Left renal pelvis (tissue), 4 donors: ENCODE measurements around the gene GTF2IRD1. TPM values are rescaled to one million over a fixed set of nuclear protein-coding genes. Genes with fewer than 3 reads are reported as not detected.
"Not testable (repeated sequence)": the region's sequence is repeated elsewhere in the genome, so short reads cannot be mapped to it uniquely, and the experiment has no call there.

Experiments used
- DNase-seq, 4 donors: peaks; one replicate each; pipeline ENCODE4 v3.0.0-alpha.2; 2013; ENCODE audit warnings: low read depth in 4 of 4, low spot score in 3 of 4
- polyA plus RNA-seq, 4 donors: library from polyadenylated mRNA; unstranded; fragments of 120-200 nt; gene quantifications; one replicate each; pipeline ENCODE4 v1.2.1, GENCODE V29; 2013; ENCODE audit not compliant: insufficient read length in 4 of 4

Gene GTF2IRD1
- polyA plus RNA-seq, 4 donors, result 35.2 to 60.0 (median 50.9) TPM

DNA sequence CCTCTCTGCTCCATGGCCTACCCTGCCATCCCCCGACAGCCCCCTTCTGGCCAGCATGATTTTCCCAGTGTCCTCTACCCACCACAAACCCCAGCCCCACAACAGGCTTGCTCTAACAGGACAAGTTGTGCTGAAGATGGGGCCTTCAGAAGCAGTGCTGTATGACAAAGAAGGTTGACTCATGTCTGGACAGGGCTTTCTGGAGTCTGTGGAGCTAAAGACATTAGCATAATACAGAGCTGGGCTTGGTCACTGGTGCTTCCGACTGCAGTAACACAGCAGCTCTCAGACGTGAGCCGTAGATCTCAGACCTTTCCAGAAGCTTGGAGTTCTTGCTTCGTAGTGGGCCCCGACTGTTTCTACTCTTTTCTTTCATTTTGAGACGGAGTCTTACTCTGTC, 100.5 kb downstream of the GTF2IRD1 start:
- no peak for DNase-seq

DNA sequence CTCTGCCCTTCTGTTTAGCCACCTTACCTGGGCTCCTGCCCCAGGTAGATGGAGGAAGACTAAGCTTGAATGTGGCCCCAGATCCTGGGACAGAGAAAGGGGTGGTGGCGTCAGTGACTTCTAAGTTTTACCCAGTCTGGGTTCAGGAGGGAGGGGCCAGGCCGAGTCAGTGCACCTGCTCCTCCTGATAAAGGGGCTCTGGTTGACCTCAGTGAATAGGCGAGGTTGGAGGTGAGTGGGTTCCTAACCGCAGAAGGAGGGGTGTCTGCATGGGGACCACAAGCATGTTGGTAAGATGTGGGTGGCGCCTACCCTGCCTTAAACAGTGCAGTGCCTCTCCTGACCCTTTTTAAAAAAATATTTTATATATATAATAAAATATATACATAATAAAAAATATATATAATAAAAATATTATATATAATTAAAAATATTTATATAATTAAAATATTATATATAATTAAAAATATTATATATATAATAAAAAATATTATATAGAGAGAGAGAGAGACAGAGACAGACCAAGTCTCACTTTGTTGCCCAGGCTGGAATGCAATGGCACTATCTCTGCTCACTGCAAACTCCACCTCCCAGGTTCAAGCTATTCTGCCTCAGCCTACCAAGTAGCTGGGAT, 106.5 kb downstream of the GTF2IRD1 start:
- DNase-seq, result no peak

DNA sequence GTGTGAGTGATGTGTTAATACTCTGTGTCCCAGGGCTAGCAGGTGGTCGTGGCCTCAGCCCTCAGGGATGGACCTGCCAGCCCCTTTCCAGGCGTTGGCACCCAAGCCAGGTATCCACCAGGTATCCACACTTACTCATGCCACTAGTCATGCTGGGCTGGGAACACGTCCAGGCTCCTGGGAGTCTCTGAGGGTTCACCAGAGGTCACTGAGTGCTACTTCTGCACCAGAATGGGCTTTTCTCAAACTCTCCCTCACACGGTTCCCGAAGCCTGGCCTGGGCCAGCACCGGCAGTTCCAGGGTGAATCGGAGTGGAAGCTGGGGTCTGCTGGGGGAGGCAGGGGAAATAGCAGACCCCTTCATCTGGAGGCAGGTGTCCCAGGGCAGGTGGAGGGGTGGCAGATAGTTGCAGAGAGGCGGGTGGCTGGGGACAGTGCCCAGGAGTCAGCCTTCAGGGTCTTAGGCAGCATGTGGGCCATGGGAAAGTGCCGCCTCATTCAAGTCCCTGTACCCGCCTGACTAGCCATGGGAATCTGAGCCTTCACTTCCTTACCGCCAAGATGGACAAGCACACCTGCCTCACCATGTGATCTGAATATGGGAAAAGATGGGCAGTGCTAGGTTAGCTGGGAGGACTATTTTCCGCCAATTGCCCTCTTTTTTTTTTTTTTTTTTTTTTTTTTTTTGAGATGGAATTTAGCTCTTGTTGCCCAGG, 108.3 kb downstream of the GTF2IRD1 start:
- DNase-seq, result no peak

DNA sequence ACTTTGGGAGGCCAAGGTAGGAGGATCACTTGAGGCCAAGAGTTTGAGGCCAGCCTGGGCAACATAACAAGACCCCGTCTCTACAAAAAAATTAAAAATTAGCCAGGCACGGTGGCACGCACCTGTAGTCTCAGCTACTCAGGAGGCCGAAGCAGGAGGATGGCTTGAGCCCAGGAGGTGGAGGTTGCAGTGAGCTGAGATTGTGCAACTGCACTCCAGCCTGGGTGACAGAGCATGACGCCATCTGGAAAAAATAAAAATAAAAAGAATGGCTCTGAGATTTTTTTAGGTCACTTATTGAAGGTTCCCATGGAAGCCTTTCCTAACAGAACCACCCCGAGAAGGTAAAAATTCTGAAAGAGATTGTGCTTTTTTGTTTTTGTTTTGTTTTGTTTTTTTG, 109.9 kb downstream of the GTF2IRD1 start:
- not testable (repeated sequence) for DNase-seq

DNA sequence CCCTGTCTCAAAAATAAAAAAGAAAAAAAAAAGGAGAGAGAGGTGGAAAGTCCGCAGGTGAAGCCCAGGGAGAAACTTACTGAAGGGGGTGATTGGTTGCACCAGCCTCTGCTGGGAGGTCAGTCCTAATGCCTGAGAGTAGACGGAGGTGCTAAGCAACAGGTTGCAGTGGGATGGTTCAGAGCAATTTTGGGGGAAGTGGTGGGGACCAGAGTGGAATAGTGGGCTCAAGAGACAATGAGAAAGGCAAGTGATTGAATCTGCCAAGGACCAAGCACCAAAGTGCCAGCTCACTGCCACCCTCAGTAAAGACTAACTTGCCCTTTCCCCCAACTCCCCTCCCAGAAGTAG, 113.6 kb downstream of the GTF2IRD1 start:
- DNase-seq, result no peak

DNA sequence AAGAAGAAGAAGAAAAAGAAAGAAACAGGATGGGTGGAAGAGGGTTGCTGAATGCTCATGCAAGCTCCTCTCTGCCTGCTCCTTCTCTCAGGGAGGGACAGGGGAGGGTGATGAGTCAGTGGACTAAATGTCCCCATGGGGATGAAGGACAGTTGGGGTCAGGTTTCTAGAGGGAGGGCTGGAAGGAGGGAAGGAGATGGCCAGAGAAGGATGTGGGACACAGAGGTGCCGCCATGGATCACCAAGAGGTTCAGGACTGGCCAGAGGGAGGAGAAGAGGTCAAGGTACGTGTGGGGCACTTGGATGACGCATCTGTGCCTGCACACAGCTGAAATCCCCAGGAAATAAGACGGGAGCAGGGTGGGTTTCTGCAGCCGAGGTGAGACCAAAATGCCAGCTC, 115.0 kb downstream of the GTF2IRD1 start:
- no peak for DNase-seq

DNA sequence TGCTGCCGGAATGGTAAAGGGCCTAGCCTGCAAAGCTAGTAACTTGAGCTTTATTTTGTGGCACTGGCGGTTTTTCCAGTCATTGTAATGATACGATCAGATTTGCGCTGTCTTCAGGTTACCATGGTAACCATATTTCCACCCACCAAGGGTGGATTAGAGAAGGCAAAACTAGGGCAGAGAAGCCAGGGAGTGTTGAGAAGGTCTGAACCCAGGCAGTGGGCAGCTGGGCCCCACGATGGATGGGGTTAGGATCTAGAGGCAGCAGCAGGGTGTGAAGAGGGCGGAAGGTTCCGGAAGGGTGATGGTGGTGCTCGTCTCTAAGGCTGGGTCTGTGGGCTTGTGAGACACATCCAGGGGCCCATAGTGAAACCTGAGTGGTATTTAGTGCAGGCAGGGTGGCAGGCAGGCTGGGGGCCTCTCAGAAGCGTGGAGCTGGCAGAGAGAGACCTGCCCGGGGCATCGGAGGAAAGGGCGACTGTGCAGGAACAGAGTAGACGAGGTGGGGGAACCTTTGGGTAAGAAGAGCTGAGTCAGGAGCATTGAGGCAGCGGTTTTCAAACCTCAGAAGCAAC, 115.9 kb downstream of the GTF2IRD1 start:
- no peak for DNase-seq

DNA sequence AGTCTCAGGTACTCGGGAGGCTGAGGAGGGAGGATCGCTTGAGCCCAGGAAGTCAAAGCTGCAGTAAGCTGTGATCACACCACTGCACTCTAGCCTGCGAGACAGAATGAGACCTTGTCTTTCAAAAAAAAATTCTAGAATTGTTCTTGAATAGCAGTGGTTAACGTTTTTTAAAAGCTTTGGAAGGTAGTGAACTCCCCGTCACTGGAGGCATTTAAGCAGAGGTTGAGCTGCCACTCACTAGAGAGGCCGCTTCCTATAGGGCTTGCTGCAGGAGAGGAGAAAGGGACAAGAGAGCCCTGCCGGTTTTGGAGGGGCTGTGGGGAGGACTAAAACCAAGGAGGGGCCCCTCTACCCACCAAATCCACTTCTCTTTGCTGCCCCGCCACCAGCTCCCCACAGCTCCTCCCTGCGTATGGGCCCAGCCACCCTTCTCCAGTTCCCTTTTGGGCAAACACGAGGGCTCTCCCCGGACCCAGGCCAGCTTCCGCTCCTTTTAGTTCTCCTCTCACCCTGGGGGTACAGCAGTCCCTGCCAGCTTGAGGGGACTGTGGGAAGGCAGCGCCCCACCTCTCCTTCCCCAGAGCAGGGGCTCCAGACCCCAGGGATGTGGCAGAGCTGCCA, 116.9 kb downstream of the GTF2IRD1 start:
- DNase-seq, result no peak

DNA sequence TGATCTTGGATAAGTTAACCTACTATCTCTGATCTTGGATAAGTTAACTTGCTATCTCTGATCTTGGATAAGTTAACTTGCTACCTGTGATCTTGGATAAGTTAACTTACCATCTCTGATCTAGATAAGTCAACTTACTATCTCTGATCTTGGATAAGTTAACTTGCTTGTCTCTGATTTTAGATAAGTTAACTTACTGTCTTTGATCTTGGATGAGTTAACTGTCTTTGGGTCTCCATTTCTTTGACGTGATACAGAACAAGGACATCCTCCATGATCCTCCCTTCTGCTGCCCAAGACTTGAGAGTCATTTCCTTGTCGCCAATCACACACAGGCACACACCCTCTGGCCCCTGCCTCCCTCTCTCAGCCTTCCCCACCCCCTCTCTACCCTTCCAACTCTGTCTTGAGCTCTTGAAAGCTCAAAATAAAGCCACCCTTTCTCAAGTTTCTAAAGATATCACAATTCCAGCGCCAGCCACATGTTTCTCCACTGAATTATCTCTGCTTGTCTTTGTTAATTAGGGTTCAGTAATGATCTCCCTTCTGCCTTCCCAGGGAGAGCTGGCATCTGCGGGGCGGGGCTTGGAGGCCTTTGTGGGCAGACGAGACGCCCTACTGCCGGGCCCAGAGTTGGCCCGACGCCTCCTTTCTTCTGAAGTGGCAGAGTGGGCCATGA, 118.7 kb downstream of the GTF2IRD1 start:
- DNase-seq, result no peak

DNA sequence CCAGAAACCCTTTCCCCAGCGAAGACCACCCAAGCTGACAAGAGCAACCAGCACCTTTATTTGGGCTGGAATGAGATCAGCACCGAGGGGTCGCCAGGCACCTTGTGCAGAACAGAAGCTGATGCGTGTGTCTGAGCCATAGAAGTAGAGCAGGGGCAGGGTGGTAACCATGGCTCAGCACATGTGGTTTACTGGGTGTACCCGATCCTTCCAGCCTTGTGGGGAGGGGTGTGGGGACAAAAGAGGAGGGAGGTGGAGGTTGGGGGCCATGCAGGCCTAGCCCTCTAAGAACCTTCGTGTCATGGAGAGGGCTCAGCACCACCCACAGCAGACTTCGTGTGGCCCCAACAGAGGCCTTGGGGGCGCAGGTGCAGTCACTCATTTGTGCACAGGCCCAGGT, 119.8 kb downstream of the GTF2IRD1 start:
- no peak for DNase-seq

DNA sequence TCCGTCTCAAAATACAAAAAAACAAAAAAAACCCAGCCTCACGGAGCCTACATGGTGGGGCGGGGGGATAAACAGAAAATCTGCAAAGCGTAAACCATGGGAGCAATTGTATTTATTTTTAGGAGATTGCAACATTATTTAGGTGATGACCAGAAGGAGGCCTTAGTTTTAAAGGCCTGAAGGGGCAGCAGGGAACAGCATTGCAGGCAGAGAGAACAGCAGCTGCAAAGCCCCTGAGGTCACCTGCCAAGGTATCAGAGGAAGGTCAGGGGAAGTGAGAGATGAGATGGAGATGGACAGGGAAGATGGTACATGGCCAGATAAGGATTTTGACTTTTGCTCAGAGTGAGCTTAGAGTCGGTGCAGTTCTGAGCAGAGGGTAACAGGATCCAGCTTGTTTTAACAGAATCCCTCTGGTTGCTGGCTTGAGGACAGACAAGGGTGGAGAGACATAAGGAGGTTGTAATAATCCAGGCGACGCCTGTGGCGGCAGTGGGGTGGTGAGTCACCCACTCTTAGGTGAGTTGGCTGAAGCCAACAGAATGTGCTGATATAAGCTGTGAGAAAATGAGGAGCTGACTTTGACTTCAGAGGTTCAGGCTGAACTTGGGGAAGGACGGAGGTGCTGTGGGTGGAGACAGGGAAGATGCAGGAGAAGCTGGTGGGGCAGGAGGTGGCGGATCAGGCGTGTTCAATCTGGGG, 121.5 kb downstream of the GTF2IRD1 start:
- no peak for DNase-seq

DNA sequence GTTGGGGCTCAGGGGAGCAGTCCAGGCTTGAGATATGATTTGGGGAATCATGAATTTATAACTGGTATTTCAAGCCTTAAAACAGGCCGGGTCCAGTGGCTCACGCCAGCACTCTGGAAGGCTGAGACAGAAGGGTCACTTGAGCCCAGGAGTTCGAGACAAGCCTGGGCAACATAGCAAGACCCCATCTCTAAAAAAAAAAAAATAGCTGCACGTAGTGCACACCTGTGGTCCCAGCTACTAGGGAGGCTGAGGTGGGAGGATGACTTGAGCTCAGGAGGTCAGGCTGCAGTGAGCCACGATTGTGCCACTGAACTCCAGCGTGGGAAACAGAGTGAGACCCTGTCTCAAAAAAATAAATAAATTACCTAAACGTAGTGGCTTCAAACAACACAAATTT, 122.1 kb downstream of the GTF2IRD1 start:
- no peak for DNase-seq

DNA sequence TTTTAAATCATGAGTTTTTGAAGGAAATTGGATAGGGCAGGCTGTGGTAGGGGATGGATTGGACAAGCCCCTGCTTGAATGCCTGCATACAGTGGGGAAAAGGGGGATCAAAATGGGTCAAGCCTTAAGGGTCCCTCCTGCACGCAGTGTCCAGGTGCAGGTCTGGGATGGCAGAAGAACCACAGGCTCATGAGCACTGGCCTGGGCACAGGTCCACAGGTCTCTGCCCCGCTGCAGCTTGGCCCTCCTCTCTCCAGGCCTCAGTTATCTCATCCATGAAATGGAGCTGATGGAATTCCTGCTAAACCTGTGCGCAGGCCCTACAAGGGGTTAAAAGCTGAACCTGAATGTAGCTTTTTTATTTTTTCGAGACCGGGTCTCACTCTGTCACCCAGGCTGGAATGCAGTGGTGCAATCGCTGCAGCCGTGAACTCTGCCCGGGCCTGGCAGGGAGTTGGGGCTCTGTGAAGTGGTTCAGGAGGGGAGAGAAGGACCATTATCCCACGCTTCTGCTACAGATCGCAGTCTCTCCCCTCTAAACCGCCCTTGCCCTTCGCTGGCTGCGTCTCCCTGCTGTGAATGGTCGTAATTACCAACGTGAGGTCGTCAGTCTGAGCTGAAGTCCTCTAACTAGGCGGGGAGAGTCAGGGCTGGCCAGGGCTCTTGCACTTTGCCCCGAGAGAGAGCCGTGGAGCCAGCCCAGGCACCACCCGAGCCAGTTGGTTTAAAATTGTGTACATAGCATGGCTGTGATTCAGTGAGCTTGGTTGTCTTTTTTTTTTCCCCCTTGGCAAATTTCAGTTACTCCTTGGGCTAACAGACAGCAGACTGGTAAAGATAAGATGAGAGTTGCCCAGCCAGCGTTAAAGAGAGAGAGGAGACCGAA, 126.3 kb downstream of the GTF2IRD1 start:
- peak in 1 of 4 donors; percentile 26 for DNase-seq

DNA sequence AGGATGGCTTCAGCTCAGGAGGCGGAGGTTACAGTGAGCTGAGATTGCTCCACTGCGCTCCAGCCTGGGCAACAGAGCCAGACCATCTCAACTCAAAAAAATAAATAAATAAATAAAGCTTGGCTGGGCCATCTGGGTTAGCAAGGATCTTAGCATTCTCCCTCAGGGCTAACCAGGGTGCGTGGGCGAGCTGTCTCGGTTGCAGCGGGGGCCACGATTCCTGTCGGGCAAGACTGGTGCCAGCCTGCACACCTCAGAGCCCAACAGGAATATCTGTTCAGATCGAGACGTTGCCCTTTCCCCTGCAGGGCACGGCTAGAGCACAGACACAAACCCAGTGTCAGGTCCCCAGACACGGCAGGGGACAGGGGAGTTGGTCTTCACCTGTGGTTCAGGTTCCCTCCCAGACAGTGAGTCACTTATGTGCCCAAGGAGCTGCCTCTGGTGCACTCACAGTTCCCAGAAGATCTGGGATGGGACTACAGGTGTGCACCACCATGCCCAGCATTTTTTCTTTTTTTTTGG, 128.3 kb downstream of the GTF2IRD1 start:
- no peak for DNase-seq

DNA sequence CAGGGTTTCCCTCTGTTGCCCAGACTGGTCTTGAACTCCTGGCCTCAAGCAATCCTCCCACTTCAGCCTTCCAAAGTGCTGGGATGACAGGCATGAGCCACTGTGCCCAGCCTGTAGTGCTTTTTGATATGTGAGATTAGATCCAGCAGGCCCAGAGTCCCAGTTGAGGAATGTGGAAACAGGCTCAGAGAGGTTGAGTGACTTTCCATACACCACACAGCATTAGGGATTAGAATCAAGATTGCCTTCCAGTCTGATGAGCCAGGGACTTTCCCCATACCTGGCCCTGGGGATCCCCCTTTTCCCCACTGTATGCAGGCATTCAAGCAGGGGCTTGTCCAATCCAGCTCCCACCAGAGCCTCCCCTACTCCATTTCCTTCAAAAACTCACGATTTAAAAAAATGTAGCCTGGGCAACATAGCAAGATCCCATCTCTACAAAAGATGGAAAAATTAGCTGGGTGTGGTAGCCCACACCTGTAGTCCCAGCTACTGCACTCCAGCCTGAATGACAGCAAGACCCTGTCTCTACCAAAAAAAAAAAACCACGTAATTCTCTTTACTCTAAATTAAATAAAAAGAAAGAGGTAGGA, 128.8 kb downstream of the GTF2IRD1 start:
- no peak for DNase-seq

DNA sequence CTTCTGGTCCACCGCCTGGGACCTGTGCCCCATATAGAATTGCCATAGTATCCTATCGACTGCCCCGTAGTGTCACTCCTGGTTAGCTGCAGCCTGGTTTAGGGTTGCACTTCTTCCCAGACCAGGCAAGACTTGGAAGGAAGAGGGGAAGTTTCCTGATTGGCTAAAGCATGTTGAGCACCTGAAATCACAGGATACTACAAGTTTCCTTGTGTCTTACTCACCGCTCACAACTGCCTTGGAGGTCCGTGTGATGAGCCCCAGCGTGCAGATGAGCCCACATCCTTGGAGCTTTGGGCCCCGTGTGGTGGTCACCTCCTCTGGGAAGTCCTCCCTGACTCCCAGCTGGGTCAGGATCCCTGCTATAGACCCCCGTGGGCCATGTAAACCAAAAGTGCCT, 129.9 kb downstream of the GTF2IRD1 start:
- no peak for DNase-seq

DNA sequence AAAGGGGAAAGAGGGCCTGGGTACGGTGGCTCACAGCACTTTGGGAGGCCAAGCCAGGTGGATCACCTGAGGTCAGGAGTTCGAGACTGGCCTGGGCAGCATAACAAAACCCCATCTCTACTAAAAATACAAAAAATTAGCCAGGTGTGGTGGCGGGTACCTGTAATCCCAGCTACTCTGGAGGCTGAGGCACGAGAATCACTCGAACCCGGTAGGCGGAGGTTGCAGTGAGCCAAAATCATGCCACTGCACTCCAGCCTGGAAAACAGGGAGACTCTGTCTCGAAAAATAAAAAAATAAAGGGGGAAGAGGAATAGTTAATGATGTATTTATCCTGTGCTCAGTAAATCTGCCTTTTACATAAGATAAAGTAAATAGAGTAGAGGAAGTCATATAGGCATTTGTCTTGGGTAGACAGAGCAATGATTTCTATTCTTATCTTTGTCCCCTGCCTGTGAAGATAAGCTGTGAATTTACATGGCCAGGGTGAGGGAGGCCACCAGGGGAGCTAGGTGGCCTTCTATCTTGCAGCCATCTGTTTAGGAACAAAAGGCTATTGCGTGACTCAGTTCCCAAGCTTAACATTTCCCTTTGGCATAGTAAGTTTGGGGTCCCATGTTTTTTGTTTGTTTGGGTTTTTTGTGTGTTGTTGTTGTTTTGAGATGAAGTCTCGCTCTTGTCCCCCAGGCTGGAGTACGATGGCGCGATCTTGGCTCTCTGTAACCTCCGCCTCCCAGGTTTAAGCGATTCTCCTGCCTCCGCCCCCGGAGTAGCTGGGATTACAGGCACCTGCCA, 130.7 kb downstream of the GTF2IRD1 start:
- DNase-seq, result no peak

DNA sequence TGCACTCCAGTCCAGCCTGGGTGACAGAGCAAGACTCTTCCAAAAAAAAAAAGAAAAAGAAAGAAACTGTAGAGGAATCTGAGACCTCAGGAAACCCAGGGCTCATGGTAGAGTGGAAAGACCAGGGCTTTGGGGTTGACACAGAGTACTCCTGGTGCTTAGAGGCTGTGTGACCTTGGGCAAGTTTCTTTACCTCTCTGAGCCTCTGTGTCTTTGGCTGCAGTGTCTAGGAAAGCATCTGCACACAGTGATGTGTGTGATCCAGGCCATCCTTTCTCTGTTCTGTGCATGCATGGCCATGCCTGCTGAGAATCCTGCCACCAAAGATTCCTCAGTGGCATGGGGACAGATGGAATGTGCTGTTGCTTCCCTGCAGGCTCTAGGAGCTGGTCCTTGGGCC, 132.1 kb downstream of the GTF2IRD1 start:
- no peak for DNase-seq
